IPS-15b (cell line): Measurements from ENCODE around the gene PPIF.
A peak's percentile ranks its signal among the peaks of the same experiment; 100 is the strongest.

ENCODE experiments used
- H3K27me3 ChIP-seq: one replicate; pipeline ENCODE4 v1.6.1; 2013; ENCODE audit warnings: low read length; ENCODE audit not compliant: control insufficient read depth, insufficient read depth
- H3K36me3 ChIP-seq: one replicate; pipeline ENCODE4 v1.6.1; 2013; ENCODE audit warnings: low read length; ENCODE audit not compliant: control insufficient read depth, insufficient read depth
- H3K4me1 ChIP-seq: one replicate; pipeline ENCODE4 v1.6.1; 2013; ENCODE audit warnings: mild to moderate bottlenecking, low read length; ENCODE audit not compliant: control insufficient read depth, insufficient read depth
- H3K4me3 ChIP-seq: one replicate; pipeline ENCODE4 v1.5.1; 2013; ENCODE audit warnings: low read depth, low read length
- H3K9ac ChIP-seq: one replicate; pipeline ENCODE4 v1.6.1; 2013; ENCODE audit warnings: low read depth, mild to moderate bottlenecking, low read length
- H3K9me3 ChIP-seq: one replicate; pipeline ENCODE4 v1.6.1; 2013; ENCODE audit warnings: mild to moderate bottlenecking, low read length; ENCODE audit not compliant: control insufficient read depth, insufficient read depth

The PPIF gene

GRCh38 chr10:79347226-79347893, at the start of gene PPIF:
Gene PPIF, plus strand, starts transcription at chr10:79347469. Its CDS starts 80 bp downstream, at chr10:79347549.
- H3K27me3 ChIP-seq = no peaks in the 10 kb centered on the region
- peaks cover 4% of the 10 kb centered on the region for H3K4me1 ChIP-seq
- H3K4me3 ChIP-seq = peak within 1 kb of the TSS; percentile 74
- H3K9me3 ChIP-seq = no peaks in the 10 kb centered on the region
- peak within 1 kb of the TSS; percentile 65 for H3K9ac ChIP-seq
- H3K36me3 ChIP-seq = peaks cover 32% of the 10 kb centered on the region

- H3K4me1 ChIP-seq = no peaks in the 10 kb centered on the region
- H3K9ac ChIP-seq = no peak overlapping the region
- no peaks in the 10 kb centered on the region for H3K27me3 ChIP-seq
- H3K36me3 ChIP-seq = peaks cover 74% of the 10 kb centered on the region
- no peaks in the 10 kb centered on the region for H3K9me3 ChIP-seq
- H3K4me3 ChIP-seq = no peak overlapping the region
Measured at GRCh38 chr10:79298403-79299244, 48.6 kb upstream of the PPIF start.

- H3K36me3 ChIP-seq = peaks cover 76% of the 10 kb centered on the region
- H3K4me1 ChIP-seq = no peaks in the 10 kb centered on the region
- no peak overlapping the region for H3K4me3 ChIP-seq
- no peaks in the 10 kb centered on the region for H3K27me3 ChIP-seq
- no peaks in the 10 kb centered on the region for H3K9me3 ChIP-seq
- no peak overlapping the region for H3K9ac ChIP-seq
Measured at GRCh38 chr10:79299397-79300241, 47.6 kb upstream of the PPIF start.

- Histone ChIP-seq H3K36me3 (peaks cover 83% of the 10 kb centered on the region), H3K27me3 (no peaks in the 10 kb centered on the region), H3K4me1 (no peaks in the 10 kb centered on the region), H3K4me3 (no peak overlapping the region), H3K9ac (no peak overlapping the region), H3K9me3 (no peaks in the 10 kb centered on the region)
Measured at GRCh38 chr10:79300711-79301110, 46.6 kb upstream of the PPIF start.

- no peaks in the 10 kb centered on the region for H3K27me3 ChIP-seq
- H3K4me3 ChIP-seq = no peak overlapping the region
- H3K9me3 ChIP-seq = no peaks in the 10 kb centered on the region
- no peaks in the 10 kb centered on the region for H3K4me1 ChIP-seq
- H3K9ac ChIP-seq = no peak overlapping the region
- peaks cover 87% of the 10 kb centered on the region for H3K36me3 ChIP-seq
Measured at GRCh38 chr10:79301754-79302530, 45.3 kb upstream of the PPIF start.

GRCh38 chr10:79303631-79304478, 43.4 kb upstream of the PPIF start:
- Histone ChIP-seq H3K4me1 (no peaks in the 10 kb centered on the region), H3K9ac (no peak overlapping the region), H3K36me3 (peaks cover 88% of the 10 kb centered on the region), H3K4me3 (no peak overlapping the region), H3K27me3 (no peaks in the 10 kb centered on the region), H3K9me3 (no peaks in the 10 kb centered on the region)

- Histone ChIP-seq H3K4me1 (no peaks in the 10 kb centered on the region), H3K9me3 (no peaks in the 10 kb centered on the region), H3K9ac (no peak overlapping the region), H3K4me3 (no peak overlapping the region), H3K36me3 (peaks cover 86% of the 10 kb centered on the region), H3K27me3 (no peaks in the 10 kb centered on the region)
Measured at GRCh38 chr10:79304479-79305087, 42.7 kb upstream of the PPIF start.

GRCh38 chr10:79305515-79305914, 41.8 kb upstream of the PPIF start:
- peaks cover 81% of the 10 kb centered on the region for H3K36me3 ChIP-seq

GRCh38 chr10:79305988-79306387, 41.3 kb upstream of the PPIF start:
- Histone ChIP-seq H3K27me3 (no peaks in the 10 kb centered on the region), H3K4me1 (no peaks in the 10 kb centered on the region), H3K9ac (no peak overlapping the region), H3K36me3 (peaks cover 76% of the 10 kb centered on the region), H3K4me3 (no peak overlapping the region), H3K9me3 (no peaks in the 10 kb centered on the region)

More at GRCh38 chr10:79305515-79305914, 41.8 kb upstream of the PPIF start:
- Histone ChIP-seq H3K9ac (no peak overlapping the region), H3K4me1 (no peaks in the 10 kb centered on the region), H3K27me3 (no peaks in the 10 kb centered on the region), H3K9me3 (no peaks in the 10 kb centered on the region), H3K4me3 (no peak overlapping the region)

- H3K36me3 ChIP-seq = peaks cover 69% of the 10 kb centered on the region
Measured at GRCh38 chr10:79306644-79307220, 40.5 kb upstream of the PPIF start.

More at GRCh38 chr10:79306644-79307220, 40.5 kb upstream of the PPIF start:
- Histone ChIP-seq H3K27me3 (no peaks in the 10 kb centered on the region), H3K9me3 (no peaks in the 10 kb centered on the region), H3K9ac (no peak overlapping the region), H3K4me1 (no peaks in the 10 kb centered on the region), H3K4me3 (no peak overlapping the region)
